NK-92 (cell line): ENCODE results near the gene PAX5.
"Not testable (repeated sequence)": the region's sequence is repeated elsewhere in the genome, so short reads cannot be mapped to it uniquely, and the experiment has no call there.

Experiments
- DNase-seq: peaks from one replicate; lab custom pipeline; 2025; ENCODE audit not compliant: unreplicated experiment; lab: John Stamatoyannopoulos, UW

The PAX5 gene

GRCh38 chr9:36882594-36882993 is 151.5 kb downstream of the PAX5 start:
- DNase-seq, result no peak

- no peak for DNase-seq
Measured at GRCh38 chr9:36881743-36882441, 152.2 kb downstream of the PAX5 start.

- DNase-seq, result no peak
Measured at GRCh38 chr9:36881316-36881715, 152.8 kb downstream of the PAX5 start.

- no peak for DNase-seq
Measured at GRCh38 chr9:36880075-36880474, 154.0 kb downstream of the PAX5 start.

GRCh38 chr9:36878986-36879982 is 154.8 kb downstream of the PAX5 start:
- no peak for DNase-seq

- DNase-seq, result no peak
Measured at GRCh38 chr9:36877239-36877638, 156.8 kb downstream of the PAX5 start.

GRCh38 chr9:36876056-36876455 is 158.0 kb downstream of the PAX5 start:
- DNase-seq, result no peak

- DNase-seq, result no peak
Measured at GRCh38 chr9:36874921-36875320, 159.1 kb downstream of the PAX5 start.

- DNase-seq, result no peak
Measured at GRCh38 chr9:36874261-36874660, 159.8 kb downstream of the PAX5 start.

- no peak for DNase-seq
Measured at GRCh38 chr9:36873247-36873875, 160.7 kb downstream of the PAX5 start.

GRCh38 chr9:36872641-36873040 is 161.4 kb downstream of the PAX5 start:
- DNase-seq, result no peak

GRCh38 chr9:36871606-36872005 is 162.5 kb downstream of the PAX5 start:
- DNase-seq, result no peak

- no peak for DNase-seq
Measured at GRCh38 chr9:36870960-36871359, 163.1 kb downstream of the PAX5 start.

GRCh38 chr9:36869605-36870004 is 164.5 kb downstream of the PAX5 start:
- not testable (repeated sequence) for DNase-seq

GRCh38 chr9:36868586-36869282 is 165.3 kb downstream of the PAX5 start:
- DNase-seq, result no peak

- no peak for DNase-seq
Measured at GRCh38 chr9:36867672-36868471, 166.2 kb downstream of the PAX5 start.

- no peak for DNase-seq
Measured at GRCh38 chr9:36867241-36867640, 166.8 kb downstream of the PAX5 start.

GRCh38 chr9:36866840-36867239 is 167.2 kb downstream of the PAX5 start:
- no peak for DNase-seq

GRCh38 chr9:36865731-36866635 is 168.1 kb downstream of the PAX5 start:
- no peak for DNase-seq
